GM18520 (cell line): ENCODE results near the gene INPP5E.

Experiments used
- ATAC-seq: cut with Tn5 transposase; IDR thresholded peaks from one replicate; pipeline ENCODE4 v1.9.1; 2021; ENCODE audit not compliant: unreplicated experiment

INPP5E gene

DNA sequence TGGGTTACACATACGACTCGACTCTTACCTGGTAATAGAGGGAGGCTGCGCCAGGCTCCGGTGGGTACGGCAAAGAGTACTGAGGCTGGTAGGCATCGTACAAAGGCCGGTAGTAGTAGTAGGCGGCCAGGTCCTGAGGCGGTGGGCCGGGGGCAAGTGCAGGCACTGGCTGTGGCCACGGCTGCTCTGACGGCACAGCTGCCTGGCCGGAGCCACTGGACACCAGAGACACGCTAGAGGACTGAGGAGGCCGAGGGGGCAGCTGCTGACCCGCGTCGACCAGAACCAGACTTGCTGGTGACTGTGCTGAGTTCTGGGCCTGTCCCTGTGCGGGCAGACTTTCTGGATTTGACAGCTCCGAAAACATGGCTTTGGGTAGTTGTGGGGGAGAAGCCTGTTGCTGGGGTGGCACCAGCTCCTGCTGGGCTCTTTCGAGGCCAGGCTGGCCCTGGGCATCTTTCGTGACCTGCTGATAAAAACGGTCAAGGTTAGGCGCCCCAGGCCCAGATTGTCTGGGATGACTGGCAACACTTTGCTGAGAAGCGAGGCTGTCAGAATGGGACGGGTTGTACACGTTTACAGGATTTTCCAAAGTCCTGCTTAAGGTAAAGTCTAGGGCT is 34.5 kb upstream of the INPP5E start:
- no peak for ATAC-seq

DNA sequence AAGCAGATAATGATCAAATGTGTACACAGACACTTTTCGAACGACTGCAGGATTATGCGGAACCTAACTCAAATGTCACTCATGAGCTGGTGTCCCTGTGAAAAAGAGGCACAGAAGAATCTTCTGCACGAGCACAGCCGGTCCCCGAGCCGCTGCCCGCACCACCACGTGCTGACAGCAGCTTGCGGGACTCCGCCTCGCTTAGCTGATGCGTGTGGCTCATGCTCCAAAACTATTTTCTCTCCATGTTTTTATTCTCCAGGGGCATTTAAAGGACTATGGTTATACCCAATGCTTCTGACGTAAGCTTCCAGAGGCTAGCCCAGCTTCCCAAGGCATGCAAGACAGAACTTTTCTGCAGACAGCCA is 33.7 kb upstream of the INPP5E start:
- no peak for ATAC-seq

DNA sequence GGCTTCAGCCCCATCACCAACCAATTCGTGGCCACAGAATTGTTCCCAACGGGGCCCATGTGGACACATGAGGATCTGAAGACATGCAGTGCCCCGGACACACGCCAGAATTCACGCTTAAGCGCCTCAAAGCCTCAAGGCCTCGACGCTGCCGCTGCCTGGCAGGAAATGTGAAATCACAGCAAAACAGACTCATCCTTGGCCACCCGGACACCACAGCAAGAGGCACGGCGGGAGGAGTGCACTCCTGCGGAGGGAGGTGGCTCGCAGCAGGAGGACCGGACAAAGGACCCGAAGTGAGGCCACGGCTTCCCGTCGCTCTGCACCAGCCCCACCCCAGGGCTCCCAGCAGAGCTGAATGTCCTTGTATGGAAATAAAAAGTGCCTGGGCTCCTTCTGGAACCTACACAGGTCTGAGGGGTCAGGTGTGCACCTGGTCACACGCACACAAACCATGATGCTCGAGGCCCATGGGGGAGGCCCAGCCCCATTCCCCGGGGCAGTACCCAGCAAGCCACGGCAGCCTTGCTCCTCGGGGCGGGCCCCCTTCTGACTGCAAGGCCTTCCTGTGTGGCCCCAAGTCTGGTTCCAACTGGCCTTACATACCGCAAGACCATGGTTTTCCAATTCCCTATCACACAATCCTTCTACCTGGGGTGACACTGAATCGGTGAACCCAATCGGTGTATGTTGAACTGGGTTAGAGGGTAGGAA is 33.2 kb upstream of the INPP5E start:
- no peak for ATAC-seq

DNA sequence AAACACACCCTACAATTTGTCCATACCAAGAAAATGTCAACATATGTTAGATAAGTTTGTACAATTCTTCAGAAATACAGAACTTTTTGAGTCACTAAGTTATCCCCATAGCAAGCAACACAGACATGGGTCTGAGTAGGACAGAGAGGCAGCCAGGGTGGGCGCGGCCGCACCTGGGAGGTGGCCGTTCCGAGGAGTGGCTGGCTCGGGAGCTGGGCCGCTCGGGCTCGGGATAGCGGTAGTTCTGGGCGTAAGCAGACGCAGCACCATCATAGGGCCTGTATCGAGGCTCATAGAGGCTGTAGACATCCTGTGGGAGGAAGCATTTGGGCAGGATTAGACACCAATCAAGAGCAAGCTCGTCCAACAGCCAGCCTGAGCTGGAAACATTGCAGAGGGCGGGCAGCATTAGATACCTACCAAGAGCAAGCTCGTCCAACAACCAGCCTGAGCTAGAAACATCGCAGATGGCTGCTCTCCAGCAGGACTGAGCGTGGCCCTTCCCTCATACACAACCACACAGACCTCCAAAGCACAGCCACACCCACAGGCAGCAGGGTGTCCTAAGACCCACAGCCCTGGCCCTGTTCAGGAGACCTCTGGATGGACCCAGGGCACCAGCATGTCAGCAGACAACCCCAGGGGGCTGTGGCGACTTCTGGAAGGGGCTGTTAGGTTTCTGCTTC is 32.3 kb upstream of the INPP5E start:
- ATAC-seq = no peak

DNA sequence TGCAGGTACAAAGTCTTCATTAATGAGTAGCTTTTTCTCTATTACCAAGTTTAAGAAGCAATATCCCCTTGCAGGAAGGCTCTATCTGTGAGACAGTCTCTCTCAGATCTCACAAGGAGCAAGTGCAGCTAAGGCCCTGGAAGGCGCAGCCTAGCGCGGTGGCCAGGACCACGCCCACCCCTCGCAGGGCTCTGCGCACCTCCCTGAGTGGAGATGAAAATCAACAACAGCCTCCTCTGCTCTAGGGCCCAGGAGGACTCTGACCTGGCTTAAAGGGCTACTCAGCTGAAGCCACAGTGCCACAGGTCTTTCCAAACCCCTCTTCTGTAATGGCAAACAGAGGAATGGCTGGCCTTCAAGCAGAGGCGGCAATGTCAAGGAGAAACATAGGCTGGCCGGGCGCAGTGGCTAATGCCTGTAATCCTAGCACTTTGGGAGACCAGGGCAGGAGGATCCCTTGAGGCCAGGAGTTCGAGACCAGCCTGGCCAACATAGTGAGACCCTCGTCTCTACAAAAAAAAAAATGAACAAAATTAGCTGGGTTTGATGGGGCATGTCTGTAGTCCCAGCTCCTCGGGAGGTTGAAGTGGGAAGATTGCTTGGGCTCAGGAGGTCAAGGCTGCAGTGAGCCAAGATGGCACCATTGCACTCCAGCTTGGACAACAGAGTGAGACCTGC is 31.3 kb upstream of the INPP5E start:
- ATAC-seq = no peak

DNA sequence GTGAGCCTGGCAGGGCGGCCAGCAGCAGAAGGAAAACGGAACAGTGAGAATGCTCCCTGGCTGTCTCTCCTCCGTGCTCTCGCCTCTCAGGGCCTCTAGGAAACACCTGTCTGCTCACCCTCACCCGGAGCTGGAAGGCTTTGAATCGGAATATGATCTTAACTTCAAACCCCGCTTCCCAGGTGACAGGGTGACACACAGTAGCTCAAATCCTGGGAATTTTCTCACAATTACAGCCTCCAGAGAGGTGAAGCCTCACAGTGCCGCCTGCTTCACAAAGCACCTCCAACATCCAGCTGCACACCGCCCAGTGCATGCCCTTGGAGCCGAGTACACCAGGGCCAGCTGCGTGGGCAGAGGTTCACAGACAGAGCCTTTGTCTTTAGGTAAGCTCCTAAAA is 30.7 kb upstream of the INPP5E start:
- ATAC-seq = no peak

DNA sequence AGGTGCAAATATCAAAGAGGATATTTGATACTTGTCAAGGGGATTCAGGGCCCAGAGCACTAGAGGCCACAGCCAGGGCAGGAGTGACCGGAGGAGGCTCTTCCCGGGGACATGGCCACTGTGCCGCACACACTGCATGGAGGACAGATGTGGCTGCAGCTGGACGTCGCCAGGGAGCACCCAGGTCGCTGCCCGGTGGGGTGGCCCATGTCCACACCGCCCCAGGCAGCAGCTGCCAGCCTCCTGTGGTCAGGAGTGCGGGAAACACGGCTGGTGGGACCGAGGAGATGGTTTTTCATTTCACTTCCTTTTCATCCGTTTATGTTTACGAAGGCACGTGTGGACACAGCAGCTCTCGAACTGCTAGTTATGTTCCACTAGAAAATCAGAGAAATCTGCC is 28.1 kb upstream of the INPP5E start:
- no peak for ATAC-seq

DNA sequence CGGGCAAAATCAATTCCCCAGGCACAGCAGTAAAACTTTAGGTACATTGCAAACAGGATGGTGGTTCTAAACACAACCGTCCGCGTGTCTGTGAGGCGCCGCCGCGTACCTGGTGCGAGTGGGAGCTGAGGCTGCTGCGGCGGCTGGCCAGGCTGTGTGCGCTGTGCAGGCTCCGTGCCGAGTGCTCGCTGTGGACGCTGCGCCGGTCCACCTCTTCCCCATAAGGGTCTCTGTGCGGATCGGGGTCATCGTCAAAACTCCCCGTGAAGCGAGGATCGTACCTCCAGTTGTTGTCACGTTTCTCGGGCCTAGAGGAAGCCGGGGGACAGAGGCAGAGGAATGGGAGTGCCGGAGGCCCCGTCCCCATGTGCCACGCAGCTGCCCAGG is 26.5 kb upstream of the INPP5E start:
- no peak for ATAC-seq

DNA sequence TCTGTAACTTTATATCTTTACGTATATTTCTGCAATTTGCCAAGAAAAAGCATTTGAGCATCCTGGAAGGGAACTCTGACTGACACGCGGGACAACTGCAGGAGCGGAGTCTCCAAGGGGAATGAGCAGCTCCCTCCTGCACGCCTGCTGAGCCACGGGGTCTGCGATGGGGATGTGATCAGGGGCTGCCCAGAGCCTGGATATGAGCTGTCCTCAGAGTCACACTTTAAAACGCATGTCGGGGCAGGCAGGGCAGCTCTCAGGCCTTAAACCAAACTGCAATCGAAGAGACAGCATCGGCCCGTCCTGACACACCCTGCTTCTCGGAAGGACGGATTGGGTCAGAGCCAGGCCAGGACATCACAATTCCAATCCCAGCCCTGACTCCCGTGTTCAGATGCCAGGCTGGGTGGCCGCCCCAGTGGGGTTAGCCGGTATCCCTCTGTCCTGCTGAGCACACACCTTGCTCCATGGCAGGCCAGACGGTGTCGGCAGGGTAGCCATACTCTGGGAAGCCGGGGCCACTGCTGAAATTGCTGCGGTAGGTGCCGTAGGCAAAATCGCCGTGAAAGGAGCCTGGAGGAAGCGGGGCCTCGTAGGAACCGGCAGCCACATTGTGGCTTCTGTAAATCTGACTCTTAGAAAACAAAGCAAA is 26.0 kb upstream of the INPP5E start:
- ATAC-seq = no peak

DNA sequence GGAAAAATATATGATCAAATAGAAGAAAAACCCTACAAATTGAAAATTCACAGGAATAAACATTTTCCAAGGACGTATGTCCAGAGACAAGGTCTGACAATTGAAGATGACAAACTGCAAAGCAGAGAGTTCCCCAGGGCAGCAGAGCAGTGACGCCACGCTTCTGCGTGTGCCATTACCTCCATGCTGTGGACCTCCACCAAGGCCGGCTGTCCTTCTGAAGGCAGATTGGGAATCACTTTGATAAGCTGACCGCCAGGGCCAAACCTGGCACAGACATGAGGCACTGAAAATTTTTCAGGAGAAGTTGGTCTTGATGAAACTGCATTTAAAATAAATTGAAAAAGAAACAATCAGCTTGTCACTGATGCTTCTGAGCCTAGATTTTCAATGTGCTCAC is 24.6 kb upstream of the INPP5E start:
- ATAC-seq = no peak

DNA sequence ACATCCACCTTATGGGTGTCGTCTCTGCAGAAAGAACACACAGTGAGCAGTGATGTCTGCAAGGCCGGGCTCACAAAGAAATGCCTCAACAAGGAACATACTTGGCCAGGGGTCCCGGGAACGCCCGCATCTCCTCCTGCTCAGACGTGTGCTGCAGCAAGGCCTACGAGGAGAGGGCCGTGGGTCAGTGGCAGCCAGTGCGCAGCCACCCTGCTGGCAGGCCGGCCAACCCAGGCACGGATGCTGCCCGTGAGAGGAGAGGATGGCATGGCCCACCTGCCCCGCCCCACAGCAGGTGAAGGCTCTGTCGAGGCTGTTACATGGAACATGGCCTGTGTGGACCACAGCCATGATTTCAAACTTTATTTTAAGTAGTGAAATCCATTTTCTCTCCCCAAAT is 23.9 kb upstream of the INPP5E start:
- ATAC-seq = no peak

DNA sequence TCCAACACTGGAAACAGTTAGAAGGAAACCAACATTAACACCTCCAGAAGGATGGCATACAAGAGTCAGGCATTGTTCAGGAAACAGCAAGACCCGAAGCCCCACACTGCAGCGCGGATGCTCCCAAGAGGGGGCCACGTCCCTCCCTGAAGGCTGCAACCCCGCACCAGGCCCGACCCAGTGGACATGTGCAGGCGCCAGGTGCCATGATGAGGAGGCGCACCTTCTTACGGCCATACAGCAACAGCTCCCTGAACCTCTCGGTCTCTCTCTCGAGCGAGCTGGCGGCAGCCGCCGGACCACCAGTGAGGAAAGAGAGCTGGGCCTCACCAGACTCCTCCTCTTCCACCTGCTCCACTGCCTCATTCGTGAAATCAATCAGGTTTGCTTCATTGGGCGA is 23.0 kb upstream of the INPP5E start:
- ATAC-seq = no peak

DNA sequence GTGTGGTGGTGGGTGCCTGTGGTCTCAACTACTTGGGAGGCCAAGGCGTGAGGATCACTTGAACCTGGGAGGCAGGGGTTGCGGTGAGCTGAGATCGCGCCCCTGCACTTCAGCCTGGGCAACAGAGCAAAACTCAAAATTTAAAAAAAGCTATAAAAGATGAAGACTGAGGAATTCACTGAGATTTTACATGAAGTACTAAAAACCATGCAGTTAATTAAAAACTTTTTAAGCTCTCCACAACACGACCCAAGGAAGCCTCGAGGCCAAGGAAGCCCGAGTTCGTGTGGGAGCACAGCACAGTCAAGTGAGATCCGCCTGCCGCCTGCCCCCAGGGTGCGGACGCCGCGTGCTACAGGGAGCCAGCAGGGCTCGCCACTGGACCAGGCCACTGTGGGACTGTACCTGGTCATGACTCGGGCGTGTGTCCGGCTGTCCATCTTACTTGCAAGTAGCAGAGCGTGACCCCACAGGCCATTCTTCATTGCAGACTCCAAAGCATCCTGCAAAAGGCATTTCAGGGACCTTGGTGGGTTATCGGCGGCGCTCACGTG is 21.2 kb upstream of the INPP5E start:
- no peak for ATAC-seq

DNA sequence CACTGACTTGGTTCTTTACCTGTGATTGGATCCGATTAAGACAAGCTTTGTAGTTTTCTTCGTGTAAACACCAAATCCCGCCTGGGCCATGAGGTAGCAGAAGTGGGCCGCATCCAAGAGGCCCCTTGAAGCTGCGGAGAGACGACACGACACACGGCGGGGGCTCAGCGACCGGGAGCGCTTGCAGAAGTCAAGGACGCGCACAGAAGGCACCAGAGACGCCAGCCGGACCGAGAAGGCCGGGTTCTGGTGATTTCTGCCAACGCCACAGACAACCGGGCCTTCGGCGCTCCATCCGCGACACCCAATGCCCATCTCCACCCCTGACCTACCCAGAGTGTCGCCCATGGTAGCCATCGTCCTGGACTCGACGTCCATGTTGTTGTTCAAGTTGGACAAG is 19.8 kb upstream of the INPP5E start:
- ATAC-seq = no peak

DNA sequence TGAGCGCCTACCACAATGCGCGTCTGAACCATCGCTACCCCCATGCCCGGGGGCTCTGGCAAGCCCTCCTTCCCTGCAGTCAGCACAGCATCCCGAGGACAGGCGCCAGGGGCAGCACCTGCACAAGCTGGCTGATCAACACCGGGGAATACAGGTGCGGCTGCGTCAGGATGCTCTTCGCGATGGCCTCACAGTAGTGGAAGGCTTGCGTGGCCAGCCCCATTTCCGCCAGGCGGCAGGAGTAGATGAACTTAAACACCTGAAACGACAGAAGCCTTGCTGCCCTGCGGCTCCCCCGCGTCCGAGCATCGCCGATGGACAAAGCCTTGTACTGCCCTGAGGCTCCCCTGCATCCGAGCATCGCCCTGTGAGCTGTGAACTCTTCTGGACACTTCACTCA is 17.7 kb upstream of the INPP5E start:
- no peak for ATAC-seq

DNA sequence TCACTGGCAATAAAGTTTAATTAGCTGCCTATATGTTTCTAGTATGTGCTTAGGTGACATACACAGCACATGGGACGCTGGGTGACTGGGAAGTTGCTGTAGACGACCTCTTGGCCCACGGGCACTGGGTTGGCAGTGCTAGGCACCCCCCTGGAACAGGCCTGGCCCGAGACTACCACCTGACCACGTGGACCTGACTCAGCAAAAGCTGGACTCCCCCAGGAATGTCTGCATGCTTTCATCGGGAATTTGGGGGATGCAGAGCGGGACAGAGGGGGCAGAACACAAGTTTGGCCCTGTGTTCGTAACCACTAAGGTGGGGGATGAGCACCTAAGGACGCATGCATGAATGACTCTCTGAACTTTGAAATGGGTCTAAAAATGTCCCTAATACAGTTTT is 16.6 kb upstream of the INPP5E start:
- ATAC-seq = no peak

DNA sequence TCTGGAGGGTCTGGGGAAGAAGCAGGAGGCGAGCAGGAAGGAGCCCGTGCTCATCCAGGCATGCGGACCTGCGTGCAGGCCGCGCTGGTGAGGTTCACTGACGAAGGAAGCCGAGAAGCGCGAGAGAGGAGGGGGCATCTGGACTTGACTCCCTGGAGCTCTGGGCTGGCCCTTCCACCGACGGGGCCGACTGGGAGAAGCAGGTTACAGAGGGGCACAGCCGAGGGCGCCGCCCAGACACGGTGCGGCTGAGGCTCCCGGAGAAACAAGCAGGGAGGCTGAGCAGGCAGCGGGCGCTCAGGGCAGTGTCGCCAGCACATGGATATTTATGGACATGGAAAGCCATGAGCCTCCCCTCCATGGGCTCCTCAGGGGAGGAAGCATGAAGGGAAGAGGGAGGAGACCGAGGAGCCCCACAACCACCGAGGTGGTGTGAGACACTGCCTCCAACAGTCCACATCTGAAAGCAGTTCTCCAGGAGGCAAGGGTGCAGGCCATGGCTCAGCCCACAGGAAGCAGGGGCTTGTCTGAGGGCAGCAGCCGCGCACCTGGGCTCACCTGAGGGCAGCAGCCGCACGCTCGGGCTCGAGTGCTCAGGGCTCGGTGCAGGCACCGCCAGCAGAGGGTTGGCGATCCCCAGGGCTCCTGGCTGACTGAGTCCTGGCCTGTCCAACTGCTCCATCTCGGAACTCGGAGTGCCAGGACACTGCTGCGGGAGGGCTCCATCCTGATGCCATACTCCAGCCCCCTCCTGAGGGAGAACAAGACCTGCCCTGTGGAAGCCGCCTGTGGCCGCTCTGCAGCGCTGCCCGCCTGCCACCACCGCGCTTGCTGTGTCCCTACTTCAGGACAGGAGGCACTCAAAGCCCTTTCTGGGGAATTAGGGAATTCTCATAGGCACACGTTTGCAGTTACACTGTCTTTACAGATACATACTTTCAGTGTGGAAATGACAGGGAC is 15.7 kb upstream of the INPP5E start:
- ATAC-seq = no peak

DNA sequence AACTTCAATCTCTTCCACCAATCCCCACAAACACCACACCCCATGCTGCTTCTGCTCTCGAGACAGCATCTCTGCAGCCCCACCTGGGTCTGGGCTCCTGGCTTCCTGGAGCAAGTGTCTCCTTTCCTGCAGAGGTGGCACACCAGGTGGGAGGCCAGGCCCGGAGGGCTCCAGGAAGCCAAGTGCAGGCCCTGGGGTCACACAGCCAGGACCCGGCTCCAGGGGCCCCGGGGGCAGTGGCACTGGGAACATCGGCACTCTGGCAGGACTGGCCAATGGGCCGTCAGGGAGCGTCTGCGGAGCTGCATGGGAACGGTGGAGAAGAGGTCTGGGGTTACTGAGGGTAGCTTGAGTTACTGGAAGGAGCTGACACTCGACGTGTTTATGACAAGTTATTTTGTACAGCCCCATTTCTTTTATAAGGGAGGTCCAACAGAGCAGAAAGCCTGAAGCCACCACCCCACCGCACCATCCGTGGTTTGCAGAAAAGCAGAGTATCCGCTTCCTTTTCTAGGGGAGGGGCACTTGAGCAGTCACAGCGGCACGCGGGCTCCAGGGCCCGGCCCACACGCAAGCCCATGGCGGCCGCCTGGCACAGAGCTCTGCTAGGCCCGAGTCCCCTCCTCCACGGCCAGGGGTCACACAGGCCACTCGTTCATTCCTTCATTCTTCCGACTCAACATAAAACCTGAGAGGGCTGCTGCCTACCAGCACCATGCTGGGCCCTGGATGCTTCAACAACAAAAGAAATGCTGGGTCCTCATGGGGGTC is 14.6 kb upstream of the INPP5E start:
- no peak for ATAC-seq

DNA sequence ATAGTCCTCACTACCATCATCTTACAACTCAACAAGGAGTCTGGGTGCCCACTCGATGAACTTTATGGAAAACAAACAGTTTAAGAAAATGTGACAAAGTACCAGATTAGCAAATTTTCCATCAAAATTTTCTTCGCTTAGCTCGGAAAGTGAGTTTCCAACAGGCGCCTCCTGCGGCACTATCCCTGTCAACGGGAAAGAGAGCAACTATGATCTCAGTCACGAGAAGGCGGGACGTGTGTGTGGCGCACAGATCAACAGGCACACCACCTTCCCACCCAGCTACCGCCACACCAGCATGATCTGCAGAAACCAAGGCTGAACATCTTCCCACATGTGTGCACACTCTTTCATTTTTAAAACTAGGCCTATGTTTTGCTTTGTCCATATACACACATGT is 13.7 kb upstream of the INPP5E start:
- ATAC-seq = no peak
